Activated T-helper 1 cell treated with anti-CD3 and anti-CD28 coated beads, Interleukin-2, amount 50 U/mL, for 16 hours (primary cell): ENCODE results near the gene TMEM156.
"Not testable (repeated sequence)": the region's sequence is repeated elsewhere in the genome, so short reads cannot be mapped to it uniquely, and the experiment has no call there.

Source experiments
- DNase-seq, 2 donors: peaks; one replicate each; pipeline ENCODE4 v3.0.0-alpha.2; 2020; ENCODE audit warnings: low read depth in 1 of 2, low spot score in 1 of 2

TMEM156 gene

DNA sequence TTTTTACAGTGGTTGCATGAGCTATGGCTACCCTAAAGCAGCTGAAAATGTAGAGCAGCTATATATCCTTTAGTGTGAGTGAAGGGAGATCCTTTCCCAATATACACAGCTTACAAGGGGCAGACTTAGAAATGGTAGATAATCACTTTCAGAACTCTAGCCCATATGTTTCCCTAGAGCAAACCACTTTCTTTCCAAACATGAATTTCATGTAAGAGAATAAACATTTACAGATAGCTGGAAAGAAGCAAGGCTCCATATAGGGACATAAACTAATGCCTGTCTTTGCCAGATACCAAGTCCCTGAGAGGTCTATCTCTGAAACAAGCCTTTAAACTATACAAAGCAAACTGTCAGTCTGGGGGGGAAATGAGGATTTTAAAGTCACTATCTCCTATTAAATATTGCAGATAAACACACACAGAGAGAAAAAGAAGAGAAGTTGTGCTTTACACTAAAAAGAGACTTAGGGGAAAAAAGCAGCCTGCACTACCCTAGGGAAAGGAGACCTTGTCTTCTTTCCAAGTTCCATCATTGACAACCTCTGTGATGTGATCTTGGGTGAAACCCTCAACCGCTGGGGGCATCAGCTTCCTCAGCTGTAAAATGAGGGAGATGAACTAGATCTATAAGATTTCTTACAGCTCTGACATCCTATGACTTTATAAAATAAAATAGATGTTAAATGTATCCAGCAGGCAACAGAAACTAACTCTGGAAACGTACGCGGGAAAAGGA lies 73.6 kb downstream of the TMEM156 start:
- DNase-seq: no peak

DNA sequence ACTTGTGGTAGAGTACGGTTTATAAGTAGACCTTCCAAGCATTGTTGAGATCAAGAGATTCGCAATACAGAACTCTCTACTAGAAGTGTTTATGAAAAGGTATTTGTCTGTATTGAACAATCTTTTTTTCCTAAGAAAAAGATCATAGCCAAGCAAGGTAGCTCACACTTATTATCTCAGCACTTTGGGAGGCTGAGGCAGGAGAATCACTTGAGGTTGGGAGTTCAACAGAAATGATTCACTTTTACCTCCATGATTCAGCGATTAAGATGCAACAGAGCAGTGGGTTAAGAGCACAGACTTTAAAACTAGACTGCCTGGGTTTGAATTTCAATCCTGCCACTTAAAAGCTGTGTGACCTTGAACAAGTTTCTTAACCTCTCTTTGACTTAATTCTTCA lies 74.3 kb downstream of the TMEM156 start:
- DNase-seq: no peak

DNA sequence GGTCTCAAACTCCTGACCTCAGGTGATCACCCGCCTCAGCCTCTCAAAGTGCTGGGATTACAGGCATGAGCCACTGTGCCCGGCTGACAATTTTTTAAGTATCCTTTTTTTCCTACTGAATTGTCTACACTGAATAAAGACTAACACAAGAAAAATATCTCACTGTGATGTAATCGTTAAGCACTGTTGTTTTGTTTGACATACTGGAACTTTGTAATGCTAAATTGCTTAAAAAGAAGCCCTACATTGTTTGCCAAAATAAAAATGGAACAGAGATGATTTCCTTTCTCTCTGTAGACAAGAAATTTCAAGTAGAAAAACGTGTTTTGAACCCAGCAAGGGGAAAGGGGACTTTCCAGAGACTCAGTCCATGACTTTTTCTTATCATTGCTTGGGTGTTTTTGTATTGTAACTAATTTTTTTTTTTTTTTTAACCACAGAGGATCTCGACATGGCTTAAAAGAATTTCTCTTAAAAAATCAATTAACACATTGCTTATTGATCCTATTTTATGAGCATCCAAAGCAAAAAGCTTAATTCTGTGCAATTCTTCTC lies 74.9 kb downstream of the TMEM156 start:
- DNase-seq: no peak

DNA sequence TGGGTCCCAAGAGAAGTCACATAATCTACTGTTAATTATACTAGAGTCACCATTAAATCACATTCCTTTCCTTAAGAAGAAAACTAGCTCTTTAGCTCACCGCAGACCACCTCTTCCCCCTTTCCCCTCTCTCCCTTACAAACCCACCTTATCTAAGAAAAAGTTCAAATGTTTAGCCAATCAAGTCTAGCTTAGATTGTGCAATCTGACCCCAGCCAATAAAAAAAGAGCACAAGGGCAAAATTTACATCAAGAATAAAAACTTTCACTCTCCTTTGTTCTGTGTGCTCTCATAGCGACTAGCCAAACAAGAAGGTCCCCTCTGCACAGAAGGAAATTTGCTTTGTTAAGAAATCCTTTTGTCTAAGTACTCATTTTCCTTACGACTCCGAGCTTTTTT lies 76.3 kb downstream of the TMEM156 start:
- no peak for DNase-seq

- DNase-seq: no peak
These were observed 77.5 kb downstream of the TMEM156 start for GRCh38 chr4:38954727-38955126.

GRCh38 chr4:38952017-38952416 lies 80.2 kb downstream of the TMEM156 start:
- DNase-seq: no peak

- DNase-seq: no peak
These were observed 80.6 kb downstream of the TMEM156 start for GRCh38 chr4:38951598-38951997.

DNA sequence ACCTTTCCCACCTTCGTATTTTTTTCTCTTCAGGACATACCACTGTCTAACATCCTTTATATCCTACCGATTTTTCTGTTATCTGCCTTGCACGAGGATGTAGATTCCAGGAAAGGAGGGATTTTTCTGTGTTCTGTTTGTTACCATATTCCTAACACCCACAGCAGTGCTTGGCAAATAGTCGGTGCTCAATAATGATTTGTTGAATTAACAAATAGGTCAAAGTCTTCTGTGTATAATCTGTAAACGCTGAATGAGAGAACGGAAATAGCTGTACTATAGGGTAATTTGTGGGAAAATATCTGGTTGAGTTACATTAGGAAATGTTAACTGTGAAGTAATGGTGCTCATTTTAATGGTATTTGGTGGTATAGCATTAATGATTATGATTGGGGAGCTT lies 81.5 kb downstream of the TMEM156 start:
- no peak for DNase-seq

DNA sequence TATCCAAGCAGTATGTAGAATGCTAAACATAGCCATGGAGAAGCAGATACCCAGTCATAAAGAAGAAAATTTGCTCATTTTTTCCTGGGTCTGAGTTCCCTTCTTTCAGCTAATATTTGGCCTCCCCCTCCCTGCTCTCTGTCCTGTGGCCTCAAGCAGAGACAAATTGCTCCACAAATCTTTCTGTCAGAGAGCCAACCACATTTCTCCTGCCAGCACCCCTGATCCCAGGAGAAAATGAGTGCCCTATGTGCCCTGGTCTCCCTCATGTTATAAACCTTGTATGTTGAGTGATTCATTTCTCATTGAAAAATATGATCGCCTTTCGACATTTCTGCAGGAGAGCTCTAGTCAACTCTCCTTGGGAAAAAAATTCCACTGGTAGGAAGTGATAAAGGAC lies 82.0 kb downstream of the TMEM156 start:
- DNase-seq: no peak

DNA sequence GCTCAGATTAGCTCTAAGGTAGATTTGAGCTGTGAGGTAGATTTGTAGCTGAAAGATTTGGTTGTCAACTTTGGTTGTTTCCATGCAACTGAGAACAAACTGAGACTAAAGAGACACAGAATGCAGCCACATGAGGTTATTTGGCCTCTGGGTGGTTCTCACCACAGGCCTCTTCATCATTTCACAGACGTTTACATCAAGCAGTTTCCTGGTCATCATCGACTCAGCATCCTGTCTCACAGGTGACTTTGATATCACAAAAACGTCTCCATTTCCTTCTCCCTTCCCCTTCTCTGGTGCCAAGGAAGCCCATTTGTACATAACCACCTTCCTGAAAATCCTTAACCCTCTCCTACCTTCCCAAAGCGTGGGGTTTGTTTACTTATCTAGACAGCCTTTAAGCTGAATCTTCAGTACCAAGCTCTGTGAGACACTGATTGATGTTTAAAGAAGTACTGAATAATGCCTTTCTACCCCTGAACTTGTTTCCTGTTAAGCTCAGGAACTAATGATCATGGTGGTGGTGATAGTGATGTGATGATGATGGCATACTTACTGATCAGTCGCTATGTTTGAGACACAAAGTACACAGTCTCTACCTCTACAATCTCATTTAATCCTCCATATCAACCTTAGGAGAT lies 82.7 kb downstream of the TMEM156 start:
- DNase-seq: no peak

DNA sequence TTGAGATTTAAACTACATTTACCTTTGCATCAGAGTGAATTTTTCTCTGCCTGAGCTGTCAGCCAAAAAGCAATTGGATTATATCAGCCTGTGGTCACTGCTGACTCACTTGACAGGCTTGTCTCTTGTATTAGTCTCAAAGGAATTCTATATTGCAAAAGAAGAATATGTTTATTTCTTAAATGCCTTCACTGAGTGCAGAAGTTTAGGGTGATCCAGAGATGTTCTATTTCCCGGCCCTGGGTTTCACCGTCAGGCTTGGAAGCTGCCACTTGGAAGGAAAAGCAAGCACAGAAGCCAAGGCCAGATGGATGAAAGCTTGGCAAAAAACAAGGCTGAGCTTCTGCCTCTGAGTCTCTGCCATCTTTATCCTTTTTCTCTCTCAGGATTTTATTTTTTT lies 83.7 kb downstream of the TMEM156 start:
- DNase-seq: no peak

- no peak for DNase-seq
These were observed 85.3 kb downstream of the TMEM156 start for GRCh38 chr4:38946919-38947318.

GRCh38 chr4:38944440-38944839 lies 87.8 kb downstream of the TMEM156 start:
- no peak for DNase-seq

DNA sequence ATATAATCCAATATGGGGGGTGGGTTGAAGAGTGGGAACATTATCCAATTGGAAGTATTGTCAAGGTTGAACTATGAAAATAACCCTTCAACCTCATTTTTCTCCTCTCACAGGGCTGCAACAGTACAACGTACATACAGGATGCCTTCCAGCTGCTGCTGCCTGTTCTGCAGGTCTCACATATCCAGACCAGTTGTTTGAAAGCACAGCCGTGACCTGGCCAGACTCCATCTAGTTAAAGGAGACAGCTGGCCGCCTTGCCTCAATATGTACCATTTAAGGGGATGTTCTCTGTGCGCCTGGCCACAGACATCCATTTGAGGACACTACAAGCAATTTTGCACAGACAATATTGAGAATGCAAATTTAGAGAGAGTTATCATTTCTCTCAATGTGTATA lies 88.9 kb downstream of the TMEM156 start:
- DNase-seq: no peak

DNA sequence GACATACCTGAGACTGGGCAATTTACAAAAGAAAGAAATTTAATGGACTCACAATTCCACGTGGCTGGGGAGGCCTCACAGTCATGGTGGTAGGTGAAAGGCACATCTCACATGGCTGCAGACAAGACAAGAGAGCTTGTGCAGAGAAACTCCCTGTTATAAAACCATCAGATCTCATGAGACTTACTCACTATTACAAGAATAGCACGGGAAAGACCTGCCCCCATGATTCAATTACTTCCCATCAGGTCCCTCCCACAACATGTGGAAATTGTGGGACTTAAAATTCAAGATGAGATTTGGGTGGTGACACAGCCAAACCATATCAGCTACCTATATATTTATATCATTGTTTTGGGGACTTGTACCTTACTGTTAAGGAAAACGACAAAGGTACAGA lies 90.3 kb downstream of the TMEM156 start:
- not testable (repeated sequence) for DNase-seq

GRCh38 chr4:38940476-38940875 lies 91.7 kb downstream of the TMEM156 start:
- no peak for DNase-seq

GRCh38 chr4:38939165-38939564 lies 93.0 kb downstream of the TMEM156 start:
- no peak for DNase-seq

GRCh38 chr4:38935391-38936073 lies 96.7 kb downstream of the TMEM156 start:
- no peak for DNase-seq

DNA sequence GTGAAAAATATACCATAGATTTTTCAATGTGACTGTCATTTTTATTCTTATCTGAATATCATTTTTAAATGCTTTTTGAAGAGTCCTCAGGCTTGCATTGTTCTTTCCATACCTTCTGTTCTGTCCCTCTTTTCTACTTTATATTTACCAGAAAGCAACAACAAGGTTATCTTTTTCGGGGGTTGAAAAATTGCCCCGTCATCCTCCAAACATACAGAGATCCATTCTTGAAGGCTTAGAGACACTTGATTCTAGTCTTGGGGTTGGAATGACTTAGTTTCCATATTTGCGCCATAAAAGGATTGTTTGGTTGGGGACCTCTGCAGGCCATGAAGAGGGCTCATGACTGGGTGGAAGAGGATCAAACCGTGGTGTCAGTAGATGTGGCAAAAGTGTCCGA lies 101.1 kb downstream of the TMEM156 start:
- no peak for DNase-seq

GRCh38 chr4:38930707-38931106 lies 101.5 kb downstream of the TMEM156 start:
- DNase-seq: no peak

DNA sequence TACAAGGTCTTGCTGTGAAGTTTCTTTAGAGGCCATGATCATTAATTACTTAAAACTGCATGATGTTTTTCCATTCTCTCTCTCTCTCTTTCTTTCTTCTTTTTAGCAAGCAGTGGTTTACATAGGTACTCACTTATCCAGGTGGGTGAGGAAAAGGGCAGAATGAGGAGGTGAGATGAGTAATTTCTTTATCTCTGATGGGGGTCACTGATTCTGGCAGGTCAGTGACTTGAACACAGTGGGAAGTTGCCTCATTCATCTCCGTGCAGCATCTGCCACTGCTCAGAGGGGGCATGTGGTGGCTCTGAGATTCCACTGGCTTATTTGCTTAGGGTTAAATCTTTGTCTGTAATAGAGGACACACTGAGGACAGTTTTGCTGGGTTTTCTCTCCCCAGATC lies 102.0 kb downstream of the TMEM156 start:
- no peak for DNase-seq

DNA sequence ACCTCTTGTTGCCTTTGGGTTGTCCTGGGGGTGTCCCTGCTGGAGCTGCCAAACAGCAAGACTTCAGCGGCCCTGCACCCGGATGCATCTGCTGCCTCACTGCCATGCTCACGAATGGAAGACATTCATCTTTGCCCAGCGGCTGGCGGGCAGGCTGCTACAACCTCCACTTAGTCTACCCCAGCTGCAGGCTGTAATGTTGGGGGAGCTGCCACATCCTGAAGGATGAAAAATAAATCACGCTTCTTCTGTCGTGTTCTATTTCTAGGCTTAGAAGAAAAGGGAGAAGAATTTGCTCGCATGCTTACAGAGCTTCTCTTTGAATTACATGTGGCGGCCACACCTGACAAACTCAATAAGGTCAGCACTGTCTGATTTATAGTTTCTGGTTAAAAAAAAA lies 103.2 kb downstream of the TMEM156 start:
- DNase-seq: no peak
